IPS-18a (cell line): Measurements from ENCODE around the gene MAP3K7CL.

Experiments
- H3K27ac ChIP-seq: one replicate; pipeline ENCODE4 v1.5.1; 2013; ENCODE audit warnings: low read length
- H3K27me3 ChIP-seq: one replicate; pipeline ENCODE4 v1.6.1; 2013; ENCODE audit warnings: mild to moderate bottlenecking, low read length; ENCODE audit not compliant: control insufficient read depth, insufficient read depth
- H3K36me3 ChIP-seq: one replicate; pipeline ENCODE4 v1.6.1; 2013; ENCODE audit warnings: low read depth, low read length; ENCODE audit not compliant: control insufficient read depth
- H3K4me1 ChIP-seq: one replicate; pipeline ENCODE4 v1.6.1; 2013; ENCODE audit warnings: low read depth, low read length; ENCODE audit not compliant: control insufficient read depth
- H3K4me3 ChIP-seq: one replicate; pipeline ENCODE4 v1.5.1; 2013; ENCODE audit warnings: low read length
- H3K9ac ChIP-seq: one replicate; pipeline ENCODE4 v1.6.1; 2013; ENCODE audit warnings: mild to moderate bottlenecking, low read length, moderate library complexity
- H3K9me3 ChIP-seq: one replicate; pipeline ENCODE4 v1.6.1; 2013; ENCODE audit warnings: low read depth, low read length; ENCODE audit not compliant: control insufficient read depth

MAP3K7CL gene

DNA sequence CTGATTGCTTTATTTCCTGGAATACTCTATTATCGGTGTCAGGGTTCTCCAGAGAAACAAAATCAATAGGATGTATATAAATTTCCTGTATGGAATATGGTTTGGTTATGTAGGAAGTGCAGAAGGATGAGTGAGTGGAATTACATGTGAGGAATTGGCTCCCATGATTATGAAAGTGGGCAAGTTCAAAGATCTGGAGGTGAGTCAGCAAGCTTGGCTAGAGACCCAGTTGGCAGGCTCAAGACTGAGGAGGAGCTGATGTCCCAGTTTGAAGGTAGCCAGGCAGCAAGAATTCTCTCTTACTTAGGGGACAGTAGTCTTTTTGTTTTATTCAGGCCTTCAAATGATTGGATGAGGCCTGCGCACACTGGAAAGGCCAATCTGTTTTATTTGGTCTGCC lies 57.5 kb downstream of the MAP3K7CL start:
- no peaks in the 10 kb centered on the region for H3K4me1 ChIP-seq
- H3K9ac ChIP-seq: no peak overlapping the region
- no peak overlapping the region for H3K27ac ChIP-seq
- no peak overlapping the region for H3K4me3 ChIP-seq
- no peaks in the 10 kb centered on the region for H3K27me3 ChIP-seq
- no peaks in the 10 kb centered on the region for H3K36me3 ChIP-seq
- no peaks in the 10 kb centered on the region for H3K9me3 ChIP-seq

DNA sequence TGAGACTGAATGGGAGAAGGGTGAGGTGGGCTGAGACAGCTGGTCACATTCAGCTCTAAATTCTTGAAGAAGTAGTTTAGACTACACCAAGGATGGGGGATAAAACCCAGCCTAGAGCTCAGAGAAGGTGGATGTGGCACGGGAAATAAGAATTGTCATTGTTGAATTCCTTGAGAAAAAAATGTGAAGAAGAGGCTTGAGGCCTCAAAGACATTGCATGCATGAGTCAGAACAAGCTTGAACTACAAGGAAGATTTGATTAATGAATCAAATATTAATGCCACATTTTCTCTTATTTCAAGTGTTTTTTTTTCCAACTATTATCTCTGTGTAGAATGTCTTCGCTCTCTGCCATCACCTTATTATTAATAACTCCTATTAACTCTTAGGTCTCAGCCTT lies 58.9 kb downstream of the MAP3K7CL start:
- Histone ChIP-seq H3K9ac (no peak overlapping the region), H3K4me1 (peaks cover 5% of the 10 kb centered on the region), H3K9me3 (no peaks in the 10 kb centered on the region), H3K36me3 (no peaks in the 10 kb centered on the region), H3K27ac (no peak overlapping the region), H3K4me3 (no peak overlapping the region), H3K27me3 (no peaks in the 10 kb centered on the region)

GRCh38 chr21:29190923-29191331 lies 60.5 kb downstream of the MAP3K7CL start:
- H3K27ac ChIP-seq: no peak overlapping the region
- no peak overlapping the region for H3K9ac ChIP-seq

GRCh38 chr21:29193072-29193471 lies 62.6 kb downstream of the MAP3K7CL start:
- Histone ChIP-seq H3K9ac (no peak overlapping the region), H3K4me1 (peaks cover 14% of the 10 kb centered on the region), H3K4me3 (no peak overlapping the region), H3K9me3 (no peaks in the 10 kb centered on the region), H3K27me3 (no peaks in the 10 kb centered on the region), H3K36me3 (no peaks in the 10 kb centered on the region), H3K27ac (no peak overlapping the region)

More at GRCh38 chr21:29190923-29191331, 60.5 kb downstream of the MAP3K7CL start:
- peaks cover 14% of the 10 kb centered on the region for H3K4me1 ChIP-seq
- H3K9me3 ChIP-seq: no peaks in the 10 kb centered on the region
- H3K36me3 ChIP-seq: no peaks in the 10 kb centered on the region
- H3K4me3 ChIP-seq: no peak overlapping the region
- H3K27me3 ChIP-seq: no peaks in the 10 kb centered on the region

GRCh38 chr21:29193901-29194300 lies 63.5 kb downstream of the MAP3K7CL start:
- H3K4me1 ChIP-seq: peaks cover 14% of the 10 kb centered on the region
- no peaks in the 10 kb centered on the region for H3K9me3 ChIP-seq
- no peak overlapping the region for H3K4me3 ChIP-seq
- no peak overlapping the region for H3K27ac ChIP-seq
- no peaks in the 10 kb centered on the region for H3K27me3 ChIP-seq
- H3K36me3 ChIP-seq: no peaks in the 10 kb centered on the region
- no peak overlapping the region for H3K9ac ChIP-seq

DNA sequence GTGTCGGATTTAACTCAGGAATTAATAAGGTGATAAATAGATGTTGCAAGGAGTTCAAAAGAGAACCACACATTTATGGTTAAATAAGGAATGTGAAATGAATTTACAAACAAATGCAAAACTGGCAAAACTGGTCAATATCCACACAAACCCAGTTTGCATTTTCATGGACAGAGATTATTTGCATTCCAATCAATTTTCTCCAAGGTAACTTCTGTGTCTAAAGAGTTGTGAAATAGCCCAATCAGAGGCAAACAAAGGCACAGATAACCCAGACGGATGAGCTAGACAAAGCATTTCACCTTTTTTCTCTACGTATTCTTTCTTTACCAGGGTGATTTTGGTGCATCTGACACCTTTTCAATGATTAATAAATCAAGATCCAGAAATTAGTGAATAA lies 63.9 kb downstream of the MAP3K7CL start:
- Histone ChIP-seq H3K9me3 (no peaks in the 10 kb centered on the region), H3K9ac (no peak overlapping the region), H3K4me3 (no peak overlapping the region), H3K27me3 (no peaks in the 10 kb centered on the region), H3K4me1 (peaks cover 14% of the 10 kb centered on the region), H3K36me3 (no peaks in the 10 kb centered on the region), H3K27ac (no peak overlapping the region)

- Histone ChIP-seq H3K36me3 (no peaks in the 10 kb centered on the region), H3K9me3 (no peaks in the 10 kb centered on the region), H3K4me3 (no peak overlapping the region), H3K27ac (no peak overlapping the region), H3K9ac (no peak overlapping the region), H3K27me3 (no peaks in the 10 kb centered on the region), H3K4me1 (peaks cover 14% of the 10 kb centered on the region)
Measured at GRCh38 chr21:29194847-29195246, 64.4 kb downstream of the MAP3K7CL start.

GRCh38 chr21:29195981-29196669 lies 65.7 kb downstream of the MAP3K7CL start:
- no peak overlapping the region for H3K9ac ChIP-seq
- H3K36me3 ChIP-seq: no peaks in the 10 kb centered on the region
- H3K27me3 ChIP-seq: no peaks in the 10 kb centered on the region
- H3K9me3 ChIP-seq: peaks cover 4% of the 10 kb centered on the region
- H3K4me3 ChIP-seq: no peak overlapping the region
- H3K4me1 ChIP-seq: peaks cover 14% of the 10 kb centered on the region
- no peak overlapping the region for H3K27ac ChIP-seq

- H3K9ac ChIP-seq: no peak overlapping the region
- no peaks in the 10 kb centered on the region for H3K36me3 ChIP-seq
- peaks cover 4% of the 10 kb centered on the region for H3K9me3 ChIP-seq
- H3K4me1 ChIP-seq: peaks cover 14% of the 10 kb centered on the region
- H3K4me3 ChIP-seq: no peak overlapping the region
- no peak overlapping the region for H3K27ac ChIP-seq
- no peaks in the 10 kb centered on the region for H3K27me3 ChIP-seq
Measured at GRCh38 chr21:29196670-29197191, 66.3 kb downstream of the MAP3K7CL start.

DNA sequence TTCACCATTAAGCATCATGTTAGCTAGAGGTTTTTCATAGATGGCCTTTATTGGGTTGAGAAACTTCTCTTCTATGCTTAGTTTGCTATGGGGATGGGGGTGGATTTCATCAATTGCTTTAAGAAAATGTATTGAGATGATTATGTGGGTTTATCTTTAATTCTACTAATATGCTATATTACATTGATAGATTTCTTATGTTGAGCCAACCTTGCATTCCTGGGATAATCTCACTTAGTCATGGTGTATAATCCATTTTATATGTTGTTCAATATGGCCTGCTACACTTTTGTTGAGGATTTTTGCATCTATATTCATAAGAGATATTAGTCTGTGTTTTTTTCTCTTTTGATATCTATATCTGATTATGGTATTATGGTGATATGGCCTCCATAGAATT lies 70.7 kb downstream of the MAP3K7CL start:
- peaks cover 4% of the 10 kb centered on the region for H3K9me3 ChIP-seq
- H3K4me3 ChIP-seq: no peak overlapping the region
- H3K27me3 ChIP-seq: no peaks in the 10 kb centered on the region
- no peak overlapping the region for H3K27ac ChIP-seq
- no peaks in the 10 kb centered on the region for H3K4me1 ChIP-seq
- no peaks in the 10 kb centered on the region for H3K36me3 ChIP-seq
- no peak overlapping the region for H3K9ac ChIP-seq

DNA sequence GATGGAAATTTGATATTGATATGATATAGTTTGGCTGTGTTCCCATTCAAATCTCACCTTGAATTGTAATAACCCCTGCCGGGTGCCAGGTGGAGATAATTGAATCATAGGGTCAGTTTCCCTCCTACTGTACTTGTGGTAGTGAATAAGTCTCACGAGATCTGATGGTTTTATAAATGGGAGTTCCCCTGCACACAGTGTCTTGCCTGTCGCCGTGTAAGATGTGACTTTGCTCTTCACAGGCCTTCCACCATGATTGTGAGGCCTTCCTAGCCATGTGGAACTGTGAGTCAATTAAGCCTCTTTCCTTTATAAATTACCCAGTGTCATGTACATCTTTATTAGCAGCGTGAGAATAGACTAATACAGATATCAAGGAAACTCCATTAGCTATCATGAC lies 74.6 kb downstream of the MAP3K7CL start:
- no peaks in the 10 kb centered on the region for H3K4me1 ChIP-seq
- no peaks in the 10 kb centered on the region for H3K27me3 ChIP-seq
- H3K4me3 ChIP-seq: no peak overlapping the region
- no peak overlapping the region for H3K9ac ChIP-seq
- H3K36me3 ChIP-seq: no peaks in the 10 kb centered on the region
- H3K9me3 ChIP-seq: peaks cover 4% of the 10 kb centered on the region
- H3K27ac ChIP-seq: no peak overlapping the region

GRCh38 chr21:29205988-29206387 lies 75.5 kb downstream of the MAP3K7CL start:
- Histone ChIP-seq H3K9me3 (no peaks in the 10 kb centered on the region), H3K4me3 (no peak overlapping the region), H3K9ac (no peak overlapping the region), H3K36me3 (no peaks in the 10 kb centered on the region), H3K27ac (no peak overlapping the region), H3K4me1 (no peaks in the 10 kb centered on the region), H3K27me3 (no peaks in the 10 kb centered on the region)
